Fibroblast of peridontal ligament (primary cell): ENCODE measurements around the gene GFER.
"Not testable (repeated sequence)": the region's sequence is repeated elsewhere in the genome, so short reads cannot be mapped to it uniquely, and the experiment has no call there.

ENCODE experiments used
- DNase-seq: peaks from one replicate; pipeline ENCODE4 v3.0.0-alpha.2; 2010; ENCODE audit errors: extremely low read depth

The GFER gene

GRCh38 chr16:2005646-2006045 lies 21.7 kb downstream of the GFER start:
- DNase-seq, result no peak

DNA sequence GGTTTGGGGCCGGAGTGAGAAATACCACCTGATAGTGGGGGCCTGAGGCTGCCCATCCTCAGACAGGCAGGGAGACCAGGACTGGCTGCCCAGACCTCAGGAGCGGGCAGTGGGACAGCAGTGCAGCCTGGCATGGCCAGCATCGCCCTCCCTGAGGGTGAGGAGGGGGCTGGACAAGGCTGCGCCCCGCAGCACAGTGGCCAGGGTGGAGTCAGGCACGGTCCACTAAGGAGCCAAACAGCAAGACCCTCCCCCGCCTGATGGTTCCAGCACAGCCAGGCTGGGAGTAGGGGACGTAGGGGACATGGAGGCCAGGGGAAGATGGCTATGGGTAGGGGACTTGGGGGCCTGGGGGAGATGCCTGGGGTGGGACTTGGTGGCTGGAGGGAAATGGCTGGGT lies 22.3 kb downstream of the GFER start:
- DNase-seq, result no peak

DNA sequence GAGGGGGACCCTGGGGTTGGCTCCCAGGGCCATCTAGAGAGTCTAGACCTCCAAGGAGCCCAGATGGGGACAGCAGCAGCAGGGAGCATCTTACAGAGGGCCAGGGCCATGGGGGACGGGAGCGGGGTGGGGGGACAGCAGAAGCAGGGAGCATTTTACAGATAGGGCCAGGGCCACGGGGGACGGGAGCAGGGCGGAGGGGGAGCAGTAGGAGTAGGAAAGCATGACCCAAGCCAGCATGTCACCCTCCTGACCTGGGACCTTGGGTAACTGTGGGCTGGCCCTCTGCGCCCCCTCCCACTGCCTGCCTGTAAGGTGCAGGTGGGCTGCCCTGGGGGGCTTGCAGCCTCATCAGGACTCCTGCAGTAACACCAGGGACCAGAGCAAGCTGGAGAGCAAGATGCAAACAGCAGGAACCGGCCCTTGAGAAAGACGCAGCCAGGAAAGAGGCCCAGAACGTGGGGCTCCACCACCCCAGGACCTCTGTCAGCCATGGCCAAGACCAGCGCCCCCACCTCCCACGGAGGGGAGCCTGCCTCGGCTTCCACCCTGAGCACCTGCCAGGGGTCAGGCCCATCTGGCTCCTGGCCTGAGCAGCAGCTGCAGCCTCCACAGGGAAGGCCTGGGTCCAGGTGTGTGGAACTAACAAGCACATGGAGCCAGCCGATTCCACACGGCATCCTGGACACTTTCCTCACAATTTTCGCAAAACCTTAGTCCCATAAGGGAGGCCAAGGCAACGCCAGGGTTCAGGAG lies 23.3 kb downstream of the GFER start:
- no peak for DNase-seq

- DNase-seq, result peak; percentile 78
Observed at GRCh38 chr16:2008009-2008526, 24.1 kb downstream of the GFER start.

- peak; percentile 60 for DNase-seq
Observed at GRCh38 chr16:2008631-2009163, 24.7 kb downstream of the GFER start.

DNA sequence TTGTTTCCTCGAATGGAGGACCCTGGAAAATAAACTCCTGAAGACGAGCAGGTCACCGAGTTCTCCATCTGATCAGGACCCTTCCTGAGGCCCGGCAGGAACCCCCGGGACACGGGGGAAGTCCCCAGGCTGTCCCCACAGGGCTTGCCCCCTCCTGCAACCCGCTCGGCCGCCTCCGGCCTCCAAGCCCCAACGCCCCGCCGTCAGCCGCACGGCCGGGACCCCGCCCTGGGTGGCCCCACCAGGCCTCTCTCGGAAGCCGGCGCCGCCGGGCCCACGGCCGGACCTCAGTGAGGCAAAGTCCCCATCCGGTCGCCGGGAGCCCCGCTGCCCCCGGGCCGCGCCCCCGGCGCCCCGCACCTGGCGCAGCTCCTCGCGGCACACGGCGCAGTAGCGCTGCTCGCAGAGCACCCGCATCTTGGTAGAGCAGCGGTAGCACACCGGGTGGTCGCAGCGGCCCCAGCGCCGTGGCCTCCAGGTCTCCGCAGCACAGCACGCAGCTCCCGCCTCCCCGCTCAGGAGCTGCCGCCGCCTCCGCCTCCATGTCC lies 25.2 kb downstream of the GFER start:
- DNase-seq, result no peak

DNA sequence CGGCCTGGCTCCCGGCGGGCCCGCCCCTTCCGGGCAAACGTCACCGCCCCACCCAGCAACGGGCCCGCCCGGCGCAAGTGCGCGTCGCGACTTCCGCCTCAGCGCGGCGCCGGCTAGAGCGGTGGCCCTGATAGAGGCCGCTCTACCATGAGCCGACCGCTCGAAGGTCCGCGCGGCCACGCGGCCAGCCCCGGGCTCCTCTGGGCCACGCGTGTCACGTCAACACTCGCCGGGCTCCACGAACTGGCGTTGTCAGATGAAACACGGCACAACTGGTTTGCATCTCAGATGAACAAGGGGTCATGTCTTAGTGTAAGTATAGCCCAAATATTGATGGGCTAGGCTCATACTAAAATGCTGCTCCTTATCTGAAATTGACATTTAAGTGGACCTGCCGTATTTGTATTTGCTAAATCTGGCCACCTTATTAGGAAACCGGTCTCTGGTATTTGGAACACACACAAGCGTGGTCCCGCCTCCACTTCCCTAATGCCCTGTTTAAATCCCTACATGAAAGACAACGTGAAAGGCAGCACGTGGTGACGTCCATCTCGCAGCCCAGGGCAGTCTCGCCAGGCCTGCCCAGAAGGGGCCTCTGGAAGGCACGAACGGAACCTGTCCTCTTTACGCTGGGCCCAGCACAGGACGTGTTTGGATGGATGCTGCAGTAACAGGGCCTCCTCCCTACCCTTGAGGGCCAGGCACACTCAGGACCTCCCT lies 26.0 kb downstream of the GFER start, which contains the start of gene ZNF598:
TSS of gene ZNF598 (minus strand) at position 31 of the 720 bp plus-strand sequence.
- DNase-seq, result peak; percentile 76

GRCh38 chr16:2011726-2012125 lies 27.7 kb downstream of the GFER start:
- not testable (repeated sequence) for DNase-seq

GRCh38 chr16:2013527-2013926 lies 29.5 kb downstream of the GFER start:
- DNase-seq, result no peak

- peak; percentile 53 for DNase-seq
Observed at GRCh38 chr16:2015117-2015946, 31.3 kb downstream of the GFER start.

GRCh38 chr16:2015947-2016208 lies 31.9 kb downstream of the GFER start:
- DNase-seq, result no peak

DNA sequence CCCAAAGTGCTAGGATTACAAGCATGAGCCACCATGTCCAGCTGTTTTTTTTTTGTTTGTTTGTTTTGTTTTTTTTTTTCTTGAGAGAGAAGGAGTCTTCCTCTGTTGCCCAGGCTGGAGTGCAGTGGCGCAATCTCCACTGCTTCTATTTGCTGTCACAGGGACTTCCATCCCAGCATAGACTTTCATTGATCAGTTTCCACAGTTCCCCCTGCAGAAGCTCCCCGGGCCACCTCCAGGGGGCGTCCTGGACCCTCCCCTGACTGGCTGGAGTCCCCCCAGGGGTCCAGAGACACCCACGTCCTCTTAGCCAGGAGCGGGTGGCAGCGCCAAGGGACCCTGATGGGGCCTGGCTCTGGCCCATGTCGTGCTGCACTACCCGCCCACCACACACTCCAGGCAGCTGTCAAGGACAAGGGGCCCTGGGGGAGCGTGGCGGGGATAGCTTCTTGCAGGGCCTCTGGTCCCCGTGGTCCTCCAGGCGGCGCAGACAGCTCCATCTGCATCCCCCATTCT lies 32.5 kb downstream of the GFER start:
- DNase-seq, result no peak

- no peak for DNase-seq
Observed at GRCh38 chr16:2019518-2019920, 35.5 kb downstream of the GFER start, which contains the start of gene NPW. NPW (plus strand) TSS chr16:2019785.

DNA sequence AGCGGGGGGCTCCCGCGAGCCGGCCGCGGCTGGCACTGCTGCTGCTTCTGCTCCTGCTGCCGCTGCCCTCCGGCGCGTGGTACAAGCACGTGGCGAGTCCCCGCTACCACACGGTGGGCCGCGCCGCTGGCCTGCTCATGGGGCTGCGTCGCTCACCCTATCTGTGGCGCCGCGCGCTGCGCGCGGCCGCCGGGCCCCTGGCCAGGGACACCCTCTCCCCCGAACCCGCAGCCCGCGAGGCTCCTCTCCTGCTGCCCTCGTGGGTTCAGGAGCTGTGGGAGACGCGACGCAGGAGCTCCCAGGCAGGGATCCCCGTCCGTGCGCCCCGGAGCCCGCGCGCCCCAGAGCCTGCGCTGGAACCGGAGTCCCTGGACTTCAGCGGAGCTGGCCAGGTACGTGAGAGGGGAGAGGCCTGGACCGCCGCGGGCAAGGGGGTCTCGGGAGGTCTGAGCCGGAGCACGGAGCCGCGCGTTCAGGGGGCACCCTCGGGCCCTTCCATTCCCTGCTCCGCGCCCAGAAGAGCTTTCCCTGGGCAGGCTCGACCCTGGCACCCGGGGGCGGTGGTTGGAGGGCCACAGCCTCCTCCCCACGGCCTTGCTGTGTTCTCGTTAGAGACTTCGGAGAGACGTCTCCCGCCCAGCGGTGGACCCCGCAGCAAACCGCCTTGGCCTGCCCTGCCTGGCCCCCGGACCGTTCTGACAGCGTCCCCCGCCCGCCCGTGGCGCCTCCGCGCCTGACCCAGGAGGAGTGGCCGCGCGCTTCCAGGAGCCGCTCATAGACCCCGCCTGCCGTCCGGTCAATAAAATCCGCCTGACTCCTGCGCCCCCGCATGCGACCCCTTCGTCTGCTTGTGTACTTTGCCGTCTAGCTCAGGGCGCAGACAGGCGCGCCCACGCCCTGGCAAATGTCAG lies 36.2 kb downstream of the GFER start:
- DNase-seq, result no peak

DNA sequence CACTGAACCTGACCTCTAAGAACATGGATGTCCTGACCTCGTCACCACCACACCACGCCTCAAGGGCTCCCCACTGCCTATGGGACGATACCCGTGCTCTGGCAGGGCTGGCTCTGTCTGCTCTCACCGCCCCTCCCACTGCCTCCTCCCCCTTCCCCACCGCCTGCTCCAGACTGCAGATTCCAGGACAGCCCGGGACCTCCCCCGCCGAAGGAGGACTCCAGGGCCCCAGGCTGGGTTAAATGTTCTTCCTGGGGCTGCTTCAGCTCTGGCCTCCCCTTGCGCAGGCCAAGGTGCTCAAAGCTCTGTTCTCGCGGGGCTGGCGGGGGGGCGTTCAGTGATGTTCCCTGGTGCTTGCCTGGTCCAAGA lies 38.7 kb downstream of the GFER start:
- DNase-seq, result no peak

GRCh38 chr16:2023092-2024031 lies 39.4 kb downstream of the GFER start:
- DNase-seq, result peak; percentile 84

- DNase-seq, result no peak
Observed at GRCh38 chr16:2024032-2024420, 40.0 kb downstream of the GFER start.

DNA sequence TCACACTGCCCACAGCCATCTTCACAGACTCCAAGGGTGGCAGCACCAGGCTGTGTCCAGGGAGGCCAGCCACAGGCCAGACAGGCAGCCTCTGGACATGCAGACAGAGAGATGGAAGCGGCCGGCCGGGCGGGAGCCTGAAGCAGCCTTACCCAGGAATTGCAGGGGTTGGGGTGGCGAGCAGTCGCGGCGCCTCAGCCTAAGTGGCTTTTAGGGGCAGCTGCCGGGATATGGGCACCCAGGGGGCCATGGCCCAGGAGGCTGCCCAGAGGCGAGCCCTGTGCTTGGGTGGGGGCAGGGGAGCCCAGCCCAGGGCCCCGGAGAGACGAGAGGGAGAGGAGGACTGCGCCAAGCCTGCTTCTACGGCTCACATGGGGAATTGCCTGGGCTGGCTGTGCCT lies 41.3 kb downstream of the GFER start:
- DNase-seq, result no peak

DNA sequence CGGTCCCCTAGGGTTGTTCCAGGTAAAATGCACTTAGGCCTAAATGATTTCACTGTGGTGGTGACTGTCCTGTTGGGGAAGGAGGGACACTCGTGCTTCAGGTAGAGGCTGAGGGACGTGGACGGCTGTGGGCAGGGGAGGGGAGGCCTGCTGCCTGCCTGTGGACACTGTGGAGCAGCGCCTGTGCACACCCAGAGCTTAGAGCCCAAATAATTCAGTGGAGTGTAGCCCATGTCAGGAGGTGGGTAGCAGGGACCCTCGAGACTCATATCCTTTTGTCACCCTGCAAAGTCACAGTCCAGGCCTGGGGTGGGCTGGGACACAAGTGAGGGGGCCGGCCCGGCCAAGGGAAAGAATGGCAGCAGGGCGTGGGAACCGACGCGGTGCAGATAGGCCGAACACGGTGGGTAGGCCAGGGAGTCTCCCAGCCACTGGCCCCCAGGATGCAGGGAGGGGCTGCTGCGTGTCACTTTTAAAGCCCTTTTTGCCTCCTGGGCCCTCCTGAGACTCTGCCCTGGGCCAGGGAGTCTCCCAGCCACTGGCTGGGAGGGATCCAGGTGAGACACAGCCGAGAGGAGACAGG lies 42.0 kb downstream of the GFER start:
- DNase-seq, result no peak
